ENCODE data around the gene VPS11.

GRCh38 chr11:119085437-119085847, 17.8 kb downstream of the VPS11 start:
- TF ChIP-seq, protein P1, sequence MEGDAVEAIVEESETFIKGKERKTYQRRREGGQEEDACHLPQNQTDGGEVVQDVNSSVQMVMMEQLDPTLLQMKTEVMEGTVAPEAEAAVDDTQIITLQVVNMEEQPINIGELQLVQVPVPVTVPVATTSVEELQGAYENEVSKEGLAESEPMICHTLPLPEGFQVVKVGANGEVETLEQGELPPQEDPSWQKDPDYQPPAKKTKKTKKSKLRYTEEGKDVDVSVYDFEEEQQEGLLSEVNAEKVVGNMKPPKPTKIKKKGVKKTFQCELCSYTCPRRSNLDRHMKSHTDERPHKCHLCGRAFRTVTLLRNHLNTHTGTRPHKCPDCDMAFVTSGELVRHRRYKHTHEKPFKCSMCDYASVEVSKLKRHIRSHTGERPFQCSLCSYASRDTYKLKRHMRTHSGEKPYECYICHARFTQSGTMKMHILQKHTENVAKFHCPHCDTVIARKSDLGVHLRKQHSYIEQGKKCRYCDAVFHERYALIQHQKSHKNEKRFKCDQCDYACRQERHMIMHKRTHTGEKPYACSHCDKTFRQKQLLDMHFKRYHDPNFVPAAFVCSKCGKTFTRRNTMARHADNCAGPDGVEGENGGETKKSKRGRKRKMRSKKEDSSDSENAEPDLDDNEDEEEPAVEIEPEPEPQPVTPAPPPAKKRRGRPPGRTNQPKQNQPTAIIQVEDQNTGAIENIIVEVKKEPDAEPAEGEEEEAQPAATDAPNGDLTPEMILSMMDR (IDR thresholded peaks at IDR 0.05) = no peak
- TF ChIP-seq ZNF671 (CRISPR knock-in tag; IDR thresholded peaks at IDR 0.05) (no peak), IRF2 (CRISPR knock-in tag; IDR thresholded peaks at IDR 0.05; ENCODE audit: borderline replicate concordance, low read depth) (no peak), ZNF263 (CRISPR knock-in tag; IDR thresholded peaks at IDR 0.05; ENCODE audit: low read depth) (no peak), TP53 (CRISPR knock-in tag; IDR thresholded peaks at IDR 0.05) (no peak), ZBTB43 (CRISPR knock-in tag; IDR thresholded peaks at IDR 0.05) (no peak), MAX (CRISPR knock-in tag; IDR thresholded peaks at IDR 0.05) (no peak), RORB (CRISPR knock-in tag; IDR thresholded peaks at IDR 0.05) (no peak)
- TF ChIP-seq, protein P2, sequence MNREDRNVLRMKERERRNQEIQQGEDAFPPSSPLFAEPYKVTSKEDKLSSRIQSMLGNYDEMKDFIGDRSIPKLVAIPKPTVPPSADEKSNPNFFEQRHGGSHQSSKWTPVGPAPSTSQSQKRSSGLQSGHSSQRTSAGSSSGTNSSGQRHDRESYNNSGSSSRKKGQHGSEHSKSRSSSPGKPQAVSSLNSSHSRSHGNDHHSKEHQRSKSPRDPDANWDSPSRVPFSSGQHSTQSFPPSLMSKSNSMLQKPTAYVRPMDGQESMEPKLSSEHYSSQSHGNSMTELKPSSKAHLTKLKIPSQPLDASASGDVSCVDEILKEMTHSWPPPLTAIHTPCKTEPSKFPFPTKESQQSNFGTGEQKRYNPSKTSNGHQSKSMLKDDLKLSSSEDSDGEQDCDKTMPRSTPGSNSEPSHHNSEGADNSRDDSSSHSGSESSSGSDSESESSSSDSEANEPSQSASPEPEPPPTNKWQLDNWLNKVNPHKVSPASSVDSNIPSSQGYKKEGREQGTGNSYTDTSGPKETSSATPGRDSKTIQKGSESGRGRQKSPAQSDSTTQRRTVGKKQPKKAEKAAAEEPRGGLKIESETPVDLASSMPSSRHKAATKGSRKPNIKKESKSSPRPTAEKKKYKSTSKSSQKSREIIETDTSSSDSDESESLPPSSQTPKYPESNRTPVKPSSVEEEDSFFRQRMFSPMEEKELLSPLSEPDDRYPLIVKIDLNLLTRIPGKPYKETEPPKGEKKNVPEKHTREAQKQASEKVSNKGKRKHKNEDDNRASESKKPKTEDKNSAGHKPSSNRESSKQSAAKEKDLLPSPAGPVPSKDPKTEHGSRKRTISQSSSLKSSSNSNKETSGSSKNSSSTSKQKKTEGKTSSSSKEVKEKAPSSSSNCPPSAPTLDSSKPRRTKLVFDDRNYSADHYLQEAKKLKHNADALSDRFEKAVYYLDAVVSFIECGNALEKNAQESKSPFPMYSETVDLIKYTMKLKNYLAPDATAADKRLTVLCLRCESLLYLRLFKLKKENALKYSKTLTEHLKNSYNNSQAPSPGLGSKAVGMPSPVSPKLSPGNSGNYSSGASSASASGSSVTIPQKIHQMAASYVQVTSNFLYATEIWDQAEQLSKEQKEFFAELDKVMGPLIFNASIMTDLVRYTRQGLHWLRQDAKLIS (CRISPR knock-in tag; IDR thresholded peaks at IDR 0.05; ENCODE audit: borderline replicate concordance) = no peak
- TF ChIP-seq, protein P3, sequence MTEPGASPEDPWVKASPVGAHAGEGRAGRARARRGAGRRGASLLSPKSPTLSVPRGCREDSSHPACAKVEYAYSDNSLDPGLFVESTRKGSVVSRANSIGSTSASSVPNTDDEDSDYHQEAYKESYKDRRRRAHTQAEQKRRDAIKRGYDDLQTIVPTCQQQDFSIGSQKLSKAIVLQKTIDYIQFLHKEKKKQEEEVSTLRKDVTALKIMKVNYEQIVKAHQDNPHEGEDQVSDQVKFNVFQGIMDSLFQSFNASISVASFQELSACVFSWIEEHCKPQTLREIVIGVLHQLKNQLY (CRISPR knock-in tag; IDR thresholded peaks at IDR 0.05) = no peak

Data from WTC11 (cell line).